Right lobe of liver (tissue), 4 donors: Measurements from ENCODE around the gene DNAJC19.

ENCODE experiments used
- POLR2A ChIP-seq: fragments of 450-650 bp; IDR thresholded peaks from one replicate; pipeline ENCODE4 v1.6.1; 2017; ENCODE audit warnings: antibody characterized with exemption, mild to moderate bottlenecking
- TF ChIP-seq, protein P1 (sequence below), 4 donors: fragments of 200-600 bp in 3 of 4; fragments of 450-650 bp in 1 of 4; IDR thresholded peaks; one replicate each; pipeline versions ENCODE4 v1.5.1 to v1.8.0; 2016 to 2022; ENCODE audit warnings: antibody characterized with exemption in 4 of 4, mild to moderate bottlenecking in 2 of 4
- donor health status: DM: no; HTN: no; CAD: no.
- donor health status: DM: no; HTN: no; CAD: no.
- donor health status: DM: no; HTN: yes; CAD: no.

GRCh38 chr3:180987344-180987743, 2.2 kb downstream of the DNAJC19 start:
- TF ChIP-seq, protein P1, sequence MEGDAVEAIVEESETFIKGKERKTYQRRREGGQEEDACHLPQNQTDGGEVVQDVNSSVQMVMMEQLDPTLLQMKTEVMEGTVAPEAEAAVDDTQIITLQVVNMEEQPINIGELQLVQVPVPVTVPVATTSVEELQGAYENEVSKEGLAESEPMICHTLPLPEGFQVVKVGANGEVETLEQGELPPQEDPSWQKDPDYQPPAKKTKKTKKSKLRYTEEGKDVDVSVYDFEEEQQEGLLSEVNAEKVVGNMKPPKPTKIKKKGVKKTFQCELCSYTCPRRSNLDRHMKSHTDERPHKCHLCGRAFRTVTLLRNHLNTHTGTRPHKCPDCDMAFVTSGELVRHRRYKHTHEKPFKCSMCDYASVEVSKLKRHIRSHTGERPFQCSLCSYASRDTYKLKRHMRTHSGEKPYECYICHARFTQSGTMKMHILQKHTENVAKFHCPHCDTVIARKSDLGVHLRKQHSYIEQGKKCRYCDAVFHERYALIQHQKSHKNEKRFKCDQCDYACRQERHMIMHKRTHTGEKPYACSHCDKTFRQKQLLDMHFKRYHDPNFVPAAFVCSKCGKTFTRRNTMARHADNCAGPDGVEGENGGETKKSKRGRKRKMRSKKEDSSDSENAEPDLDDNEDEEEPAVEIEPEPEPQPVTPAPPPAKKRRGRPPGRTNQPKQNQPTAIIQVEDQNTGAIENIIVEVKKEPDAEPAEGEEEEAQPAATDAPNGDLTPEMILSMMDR (IDR thresholded peaks at IDR 0.05): no peak
- no peak for TF ChIP-seq POLR2A
